ENCODE data around the gene BAX. TPM values are rescaled to one million over a fixed set of nuclear protein-coding genes. Genes with fewer than 3 reads are reported as not detected.

Gene BAX
- polyA plus RNA-seq, 2 of the 4 experiments (the other 2 are of a cell fraction), result 134 to 299 TPM

- TF ChIP-seq GATA3 (IDR thresholded peaks at IDR 0.05; ENCODE audit: borderline replicate concordance), result peak; percentile 33; the same call in 1 of the 2 replicates
- TF ChIP-seq CHD4 (IDR thresholded peaks at IDR 0.05; ENCODE audit: borderline replicate concordance), result no peak
- TF ChIP-seq JUNB (IDR thresholded peaks at IDR 0.05), result no peak
- TF ChIP-seq RARB (CRISPR knock-in tag; IDR thresholded peaks at IDR 0.05), result no peak
- no peak; the same call in 1 of the 2 replicates for TF ChIP-seq RFX5 (IDR thresholded peaks at IDR 0.05)
- peak; percentile 87 for TF ChIP-seq MYC (IDR thresholded peaks at IDR 0.05; ENCODE audit: borderline replicate concordance, low read length)
- no peak for TF ChIP-seq ELK1 (IDR thresholded peaks at IDR 0.05; ENCODE audit: low read depth, low read length)
- no peak for TF ChIP-seq CEBPB (IDR thresholded peaks at IDR 0.05)
- TF ChIP-seq ZC3H11A (IDR thresholded peaks at IDR 0.05), result no peak
- TF ChIP-seq BHLHE40 (IDR thresholded peaks at IDR 0.05; ENCODE audit: low read depth, low read length), result peak; percentile 96
- no peak for TF ChIP-seq CBX2 (IDR thresholded peaks at IDR 0.05; ENCODE audit: borderline replicate concordance, low read depth)
- no peak for TF ChIP-seq HOXA7 (CRISPR knock-in tag; IDR thresholded peaks at IDR 0.05)
- TF ChIP-seq SREBF2 (IDR thresholded peaks at IDR 0.05), result no peak
- peak; percentile 59; the same call in 1 of the 2 replicates for TF ChIP-seq HOXB13 (CRISPR knock-in tag; IDR thresholded peaks at IDR 0.05; ENCODE audit: low read depth)
- no peak for TF ChIP-seq ESRRA (IDR thresholded peaks at IDR 0.05; ENCODE audit: borderline replicate concordance, low read length)
- TF ChIP-seq, protein P1, sequence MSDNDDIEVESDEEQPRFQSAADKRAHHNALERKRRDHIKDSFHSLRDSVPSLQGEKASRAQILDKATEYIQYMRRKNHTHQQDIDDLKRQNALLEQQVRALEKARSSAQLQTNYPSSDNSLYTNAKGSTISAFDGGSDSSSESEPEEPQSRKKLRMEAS (IDR thresholded peaks at IDR 0.05), result peak; percentile 91
- TF ChIP-seq, protein P2, sequence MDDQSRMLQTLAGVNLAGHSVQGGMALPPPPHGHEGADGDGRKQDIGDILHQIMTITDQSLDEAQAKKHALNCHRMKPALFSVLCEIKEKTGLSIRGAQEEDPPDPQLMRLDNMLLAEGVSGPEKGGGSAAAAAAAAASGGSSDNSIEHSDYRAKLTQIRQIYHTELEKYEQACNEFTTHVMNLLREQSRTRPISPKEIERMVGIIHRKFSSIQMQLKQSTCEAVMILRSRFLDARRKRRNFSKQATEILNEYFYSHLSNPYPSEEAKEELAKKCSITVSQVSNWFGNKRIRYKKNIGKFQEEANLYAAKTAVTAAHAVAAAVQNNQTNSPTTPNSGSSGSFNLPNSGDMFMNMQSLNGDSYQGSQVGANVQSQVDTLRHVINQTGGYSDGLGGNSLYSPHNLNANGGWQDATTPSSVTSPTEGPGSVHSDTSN (IDR thresholded peaks at IDR 0.05), result no peak
- TF ChIP-seq, protein P3, sequence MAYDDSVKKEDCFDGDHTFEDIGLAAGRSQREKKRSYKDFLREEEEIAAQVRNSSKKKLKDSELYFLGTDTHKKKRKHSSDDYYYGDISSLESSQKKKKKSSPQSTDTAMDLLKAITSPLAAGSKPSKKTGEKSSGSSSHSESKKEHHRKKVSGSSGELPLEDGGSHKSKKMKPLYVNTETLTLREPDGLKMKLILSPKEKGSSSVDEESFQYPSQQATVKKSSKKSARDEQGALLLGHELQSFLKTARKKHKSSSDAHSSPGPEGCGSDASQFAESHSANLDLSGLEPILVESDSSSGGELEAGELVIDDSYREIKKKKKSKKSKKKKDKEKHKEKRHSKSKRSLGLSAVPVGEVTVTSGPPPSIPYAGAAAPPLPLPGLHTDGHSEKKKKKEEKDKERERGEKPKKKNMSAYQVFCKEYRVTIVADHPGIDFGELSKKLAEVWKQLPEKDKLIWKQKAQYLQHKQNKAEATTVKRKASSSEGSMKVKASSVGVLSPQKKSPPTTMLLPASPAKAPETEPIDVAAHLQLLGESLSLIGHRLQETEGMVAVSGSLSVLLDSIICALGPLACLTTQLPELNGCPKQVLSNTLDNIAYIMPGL (CRISPR knock-in tag; IDR thresholded peaks at IDR 0.05; ENCODE audit: borderline replicate concordance), result no peak
- TF ChIP-seq, protein P4, sequence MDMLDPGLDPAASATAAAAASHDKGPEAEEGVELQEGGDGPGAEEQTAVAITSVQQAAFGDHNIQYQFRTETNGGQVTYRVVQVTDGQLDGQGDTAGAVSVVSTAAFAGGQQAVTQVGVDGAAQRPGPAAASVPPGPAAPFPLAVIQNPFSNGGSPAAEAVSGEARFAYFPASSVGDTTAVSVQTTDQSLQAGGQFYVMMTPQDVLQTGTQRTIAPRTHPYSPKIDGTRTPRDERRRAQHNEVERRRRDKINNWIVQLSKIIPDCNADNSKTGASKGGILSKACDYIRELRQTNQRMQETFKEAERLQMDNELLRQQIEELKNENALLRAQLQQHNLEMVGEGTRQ (IDR thresholded peaks at IDR 0.05), result peak; percentile 100
- TF ChIP-seq, protein P5, sequence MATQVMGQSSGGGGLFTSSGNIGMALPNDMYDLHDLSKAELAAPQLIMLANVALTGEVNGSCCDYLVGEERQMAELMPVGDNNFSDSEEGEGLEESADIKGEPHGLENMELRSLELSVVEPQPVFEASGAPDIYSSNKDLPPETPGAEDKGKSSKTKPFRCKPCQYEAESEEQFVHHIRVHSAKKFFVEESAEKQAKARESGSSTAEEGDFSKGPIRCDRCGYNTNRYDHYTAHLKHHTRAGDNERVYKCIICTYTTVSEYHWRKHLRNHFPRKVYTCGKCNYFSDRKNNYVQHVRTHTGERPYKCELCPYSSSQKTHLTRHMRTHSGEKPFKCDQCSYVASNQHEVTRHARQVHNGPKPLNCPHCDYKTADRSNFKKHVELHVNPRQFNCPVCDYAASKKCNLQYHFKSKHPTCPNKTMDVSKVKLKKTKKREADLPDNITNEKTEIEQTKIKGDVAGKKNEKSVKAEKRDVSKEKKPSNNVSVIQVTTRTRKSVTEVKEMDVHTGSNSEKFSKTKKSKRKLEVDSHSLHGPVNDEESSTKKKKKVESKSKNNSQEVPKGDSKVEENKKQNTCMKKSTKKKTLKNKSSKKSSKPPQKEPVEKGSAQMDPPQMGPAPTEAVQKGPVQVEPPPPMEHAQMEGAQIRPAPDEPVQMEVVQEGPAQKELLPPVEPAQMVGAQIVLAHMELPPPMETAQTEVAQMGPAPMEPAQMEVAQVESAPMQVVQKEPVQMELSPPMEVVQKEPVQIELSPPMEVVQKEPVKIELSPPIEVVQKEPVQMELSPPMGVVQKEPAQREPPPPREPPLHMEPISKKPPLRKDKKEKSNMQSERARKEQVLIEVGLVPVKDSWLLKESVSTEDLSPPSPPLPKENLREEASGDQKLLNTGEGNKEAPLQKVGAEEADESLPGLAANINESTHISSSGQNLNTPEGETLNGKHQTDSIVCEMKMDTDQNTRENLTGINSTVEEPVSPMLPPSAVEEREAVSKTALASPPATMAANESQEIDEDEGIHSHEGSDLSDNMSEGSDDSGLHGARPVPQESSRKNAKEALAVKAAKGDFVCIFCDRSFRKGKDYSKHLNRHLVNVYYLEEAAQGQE (IDR thresholded peaks at IDR 0.05), result peak; percentile 47; the same call in 1 of the 2 replicates
Measured at GRCh38 chr19:48954595-48955307, at the start of gene BAX (continued).
